HG03095 (cell line): ENCODE results near the gene RAP1GAP.

ENCODE experiments used
- ATAC-seq: cut with Tn5 transposase; IDR thresholded peaks from one replicate; pipeline ENCODE4 v1.9.1; 2021; ENCODE audit warnings: moderate library complexity; ENCODE audit not compliant: unreplicated experiment

The RAP1GAP gene

GRCh38 chr1:21669258-21670058 lies at the start of gene RAP1GAP:
Gene RAP1GAP, minus strand, starts transcription at chr1:21669357. Its CDS starts 49,325 bp downstream, at chr1:21620032.
- no peak for ATAC-seq

DNA sequence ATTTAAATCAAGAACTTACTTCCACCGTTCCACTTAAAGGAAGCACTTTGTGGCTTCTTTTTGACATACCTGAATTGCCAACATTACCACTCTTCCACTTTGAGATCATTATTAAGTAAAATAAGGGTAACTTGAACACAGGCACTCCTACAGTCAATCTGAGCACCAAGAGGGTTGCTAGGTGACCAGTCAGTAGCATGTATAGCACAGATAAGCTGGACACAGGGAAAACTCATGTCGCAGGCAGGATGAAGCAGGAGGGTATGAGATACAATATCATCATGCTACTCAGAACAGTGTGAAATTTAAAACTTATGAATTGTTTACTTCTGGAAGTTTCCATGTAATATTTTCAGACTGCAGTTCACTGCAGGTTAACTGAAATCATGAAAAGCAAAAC lies 47.0 kb upstream of the RAP1GAP start:
- no peak for ATAC-seq

- no peak for ATAC-seq
These were observed 38.7 kb upstream of the RAP1GAP start for GRCh38 chr1:21707891-21708290.

- no peak for ATAC-seq
These were observed 38.1 kb upstream of the RAP1GAP start for GRCh38 chr1:21707086-21707840.

GRCh38 chr1:21706151-21706835 lies 37.1 kb upstream of the RAP1GAP start:
- ATAC-seq = no peak

- no peak for ATAC-seq
These were observed 36.3 kb upstream of the RAP1GAP start for GRCh38 chr1:21705303-21705980.

- ATAC-seq = no peak
These were observed 35.0 kb upstream of the RAP1GAP start for GRCh38 chr1:21704145-21704544.

DNA sequence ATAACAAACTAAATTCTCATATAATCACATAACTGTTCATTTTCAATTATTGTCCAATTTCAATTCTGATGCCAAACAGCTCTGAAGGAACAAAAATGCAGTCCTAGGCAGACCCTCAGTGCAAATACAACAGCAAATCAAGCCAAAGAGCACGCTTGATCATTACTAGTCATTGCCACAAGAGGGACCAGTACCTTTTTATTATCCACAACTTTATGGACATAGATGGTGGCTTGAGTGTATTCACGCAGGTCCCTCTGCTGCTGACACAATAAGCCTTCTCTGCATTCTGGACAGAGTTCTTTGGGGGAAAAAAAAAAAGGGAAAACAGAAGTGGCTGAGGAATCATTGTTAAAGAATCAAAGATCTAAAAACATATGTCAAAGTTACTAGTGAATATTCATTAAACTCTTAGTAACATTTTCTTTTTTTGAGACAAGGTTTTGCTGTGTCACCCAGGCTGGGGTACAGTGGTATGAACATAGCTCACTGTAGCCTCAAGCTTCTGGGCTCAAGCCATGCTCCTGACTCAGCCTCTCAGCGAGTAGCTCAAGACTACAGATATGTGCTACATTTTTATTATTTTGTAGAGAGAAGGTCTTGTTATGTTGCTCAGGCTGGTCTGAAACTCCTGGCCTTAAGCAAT lies 34.3 kb upstream of the RAP1GAP start:
- no peak for ATAC-seq

GRCh38 chr1:21702780-21703179 lies 33.6 kb upstream of the RAP1GAP start:
- ATAC-seq = no peak

GRCh38 chr1:21701401-21701800 lies 32.2 kb upstream of the RAP1GAP start:
- no peak for ATAC-seq

DNA sequence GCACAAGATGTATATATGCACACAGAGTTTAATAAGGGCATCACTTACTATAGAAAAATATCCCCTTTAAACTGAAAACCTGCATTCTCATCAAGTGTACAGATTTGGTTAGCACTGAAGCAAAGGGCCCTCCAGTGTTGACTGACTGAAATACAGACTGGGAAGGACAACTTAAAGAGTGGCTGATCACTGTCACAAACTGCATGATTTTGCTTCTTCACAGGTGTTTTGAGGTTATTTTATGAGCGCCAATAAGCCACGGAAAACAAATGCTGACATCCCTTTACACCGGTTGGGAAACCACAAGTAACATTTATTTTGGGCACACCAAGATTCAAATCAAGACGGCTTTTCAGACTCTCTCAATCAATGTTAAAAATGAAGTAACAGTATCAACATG lies 30.9 kb upstream of the RAP1GAP start:
- ATAC-seq = no peak

DNA sequence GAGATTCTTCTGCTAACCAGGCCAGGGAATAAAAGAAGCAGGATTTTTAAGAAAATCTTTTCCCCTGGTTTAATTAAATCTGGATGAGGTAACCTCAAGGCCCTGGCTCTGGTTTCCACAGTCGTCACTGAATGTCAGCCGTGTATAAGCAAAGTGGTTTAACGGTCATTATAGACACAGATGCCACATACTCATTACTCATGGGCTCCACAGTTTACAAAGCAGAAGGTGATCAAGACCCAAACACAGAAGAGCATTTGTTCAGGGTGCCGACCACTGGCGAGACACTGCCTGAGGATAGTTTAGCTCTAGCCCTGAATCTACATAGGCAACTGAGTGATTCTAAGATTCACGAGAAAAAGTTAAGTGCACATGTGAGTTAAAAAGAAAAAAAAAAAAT lies 27.8 kb upstream of the RAP1GAP start:
- ATAC-seq = no peak

DNA sequence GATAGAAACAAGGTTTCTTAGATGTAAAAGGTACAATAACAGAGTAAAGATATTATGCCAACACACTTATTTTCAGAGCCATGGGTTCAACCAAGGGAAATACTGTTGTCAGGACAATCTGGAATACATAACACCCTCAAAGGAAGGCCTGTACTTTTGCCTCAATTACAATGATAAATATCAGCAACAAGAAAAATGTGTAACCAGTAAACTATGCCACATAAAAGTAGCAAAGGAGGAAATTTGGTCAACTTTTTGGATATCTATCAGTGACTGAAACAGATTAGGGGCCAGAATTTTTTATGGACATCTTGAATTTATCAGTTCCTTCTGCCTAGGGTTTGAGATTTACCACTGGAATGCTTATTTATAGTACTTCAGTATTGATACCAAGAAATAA lies 24.6 kb upstream of the RAP1GAP start:
- ATAC-seq = no peak

DNA sequence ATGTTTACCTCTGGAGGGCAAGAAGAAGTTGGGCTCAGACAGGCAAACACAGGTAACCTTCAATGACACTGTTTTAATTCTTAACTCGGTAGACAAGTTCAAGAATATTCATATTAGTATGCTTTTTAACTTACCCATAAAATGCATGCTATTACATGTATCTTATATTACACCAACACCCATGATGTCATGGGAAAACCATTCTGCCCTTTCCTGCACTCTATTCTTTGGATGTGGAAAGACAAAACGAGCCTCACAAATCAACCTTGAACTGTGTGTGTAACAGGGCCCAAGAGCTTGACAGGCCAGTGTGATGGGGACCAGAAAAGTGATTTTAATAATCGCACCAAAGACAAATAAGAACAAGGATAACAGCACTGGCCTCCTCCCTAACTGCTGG lies 22.6 kb upstream of the RAP1GAP start:
- no peak for ATAC-seq

DNA sequence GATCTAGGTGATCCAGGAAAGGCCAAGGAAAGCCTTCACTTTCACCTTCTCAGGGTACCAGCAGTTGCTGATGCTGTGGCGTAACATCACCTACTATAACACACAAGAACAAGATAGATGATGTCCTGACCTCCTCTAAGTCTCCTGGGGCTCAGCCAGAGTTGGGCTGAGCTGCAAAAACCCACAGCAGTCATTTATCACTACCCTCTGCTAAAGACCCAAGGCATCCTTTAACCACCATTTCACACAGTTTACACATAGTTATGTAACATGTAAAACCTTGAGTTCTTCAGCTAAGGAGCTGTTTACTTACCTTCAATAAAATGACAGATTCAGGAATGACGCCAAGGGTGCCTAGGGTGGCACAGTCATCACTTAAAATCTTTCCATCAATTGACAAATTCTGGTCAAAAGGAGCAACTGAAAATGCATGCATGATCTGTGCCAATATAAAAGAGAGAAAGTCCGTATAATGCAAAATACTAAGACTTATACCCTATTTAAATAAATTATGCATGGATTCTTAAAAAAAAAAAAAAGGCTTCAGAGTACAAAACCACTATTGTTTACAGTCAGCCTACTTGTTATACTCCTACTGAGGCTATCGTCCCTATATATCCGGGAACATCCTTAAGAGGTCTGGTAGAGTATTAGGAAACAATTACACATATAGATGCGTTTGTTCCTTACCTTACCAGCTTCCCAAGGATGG lies 20.7 kb upstream of the RAP1GAP start:
- ATAC-seq = no peak

GRCh38 chr1:21687081-21687529 lies 17.9 kb upstream of the RAP1GAP start:
- ATAC-seq = no peak

- ATAC-seq = no peak
These were observed 17.0 kb upstream of the RAP1GAP start for GRCh38 chr1:21685946-21686678.

DNA sequence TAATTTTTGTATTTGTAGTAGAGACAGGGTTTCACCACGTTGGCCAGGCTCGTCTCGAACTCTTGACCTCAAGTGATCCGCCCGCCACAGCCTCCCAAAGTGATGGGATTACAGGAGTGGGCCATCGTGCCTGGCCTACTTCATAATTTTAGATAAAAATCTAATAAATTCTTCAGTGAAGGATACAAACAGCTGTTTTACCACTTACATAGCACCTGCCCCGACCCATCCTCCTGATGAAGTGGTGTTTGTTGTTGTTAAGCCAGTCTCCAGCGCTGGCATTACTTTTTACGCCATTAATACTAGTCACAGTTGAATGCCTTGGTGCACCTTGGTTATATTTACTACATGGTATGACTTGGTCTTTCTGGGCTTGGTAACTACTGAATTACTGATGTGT lies 12.3 kb upstream of the RAP1GAP start:
- no peak for ATAC-seq

DNA sequence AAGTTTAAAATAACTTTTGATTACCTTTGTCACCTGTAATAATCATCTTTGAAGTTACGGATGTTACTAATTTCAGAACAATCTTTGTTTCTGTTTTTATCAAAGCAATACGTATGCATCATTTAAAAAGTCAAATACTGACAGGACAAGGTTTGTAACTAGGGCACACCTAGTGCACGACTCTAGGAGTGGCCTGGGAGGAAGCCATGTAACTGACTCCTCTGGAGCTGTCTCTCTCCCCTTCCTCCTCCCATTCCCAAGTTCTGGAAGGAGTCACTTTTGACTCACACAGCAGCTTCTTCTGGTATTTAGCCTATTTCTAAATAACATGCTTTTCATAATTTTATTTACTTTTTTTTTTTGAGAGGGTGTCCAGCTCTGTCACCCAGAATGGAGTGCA lies 11.8 kb upstream of the RAP1GAP start:
- no peak for ATAC-seq
